Nephron progenitor cell (in vitro differentiated cells): ENCODE data around the gene CXADR.
"Not testable (repeated sequence)": the region's sequence is repeated elsewhere in the genome, so short reads cannot be mapped to it uniquely, and the experiment has no call there.

Experiments used
- DNase-seq: peaks from one replicate; pipeline ENCODE4 v3.0.0; 2021
- H3K27ac Mint-ChIP-seq: 2 replicates; pipeline ENCODE4 v1.8.0; 2021; ENCODE audit warnings: mild to moderate bottlenecking, moderate library complexity, mixed read lengths
- H3K27me3 Mint-ChIP-seq: 2 replicates; pipeline ENCODE4 v1.8.0; 2021; ENCODE audit warnings: mild to moderate bottlenecking, low read depth, mixed read lengths; ENCODE audit not compliant: poor library complexity
- H3K36me3 Mint-ChIP-seq: 2 replicates; pipeline ENCODE4 v1.8.0; 2021; ENCODE audit warnings: low read depth, mixed read lengths
- H3K4me1 Mint-ChIP-seq: 2 replicates; pipeline ENCODE4 v1.8.0; 2021; ENCODE audit warnings: mixed read lengths
- H3K4me3 Mint-ChIP-seq: 2 replicates; pipeline ENCODE4 v1.8.0; 2021; ENCODE audit warnings: mild to moderate bottlenecking, moderate library complexity, mixed read lengths
- H3K9me3 Mint-ChIP-seq: 2 replicates; pipeline ENCODE4 v1.8.0; 2021; ENCODE audit warnings: mild to moderate bottlenecking, moderate library complexity, mixed read lengths
- CTCF ChIP-seq: fragments of 200-600 bp; sonication (generic); IDR thresholded peaks from 2 replicates; pipeline ENCODE4 v1.5.0; 2021; ENCODE audit warnings: antibody characterized with exemption

Gene CXADR

DNA sequence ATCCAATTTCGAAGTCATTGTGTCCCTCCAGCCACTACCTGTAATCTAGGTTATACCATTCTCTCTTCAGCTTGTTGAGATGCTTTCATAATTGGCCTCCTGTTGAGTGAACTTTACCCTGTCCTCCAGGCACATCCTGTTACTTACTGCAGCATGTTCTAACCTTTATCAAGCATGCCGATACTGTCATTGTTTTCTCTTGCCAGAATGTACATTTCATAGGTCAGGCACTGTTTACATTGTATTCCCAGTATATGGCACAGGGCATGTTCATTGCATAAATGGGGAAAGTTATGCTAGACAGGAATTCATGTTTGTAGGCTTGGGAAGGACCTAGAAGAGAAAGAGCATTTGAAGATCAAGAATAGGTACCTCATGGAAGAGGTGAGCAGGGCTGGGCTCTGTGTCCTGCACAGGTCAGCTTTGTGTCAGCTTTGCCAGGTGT lies 10.2 kb downstream of the CXADR start:
- no peaks in the 10 kb centered on the region for H3K9me3 Mint-ChIP-seq
- no peak overlapping the region for H3K27ac Mint-ChIP-seq
- TF ChIP-seq CTCF = no peak
- H3K4me1 Mint-ChIP-seq = peaks cover 29% of the 10 kb centered on the region
- no peaks in the 10 kb centered on the region for H3K27me3 Mint-ChIP-seq
- no peak overlapping the region for H3K4me3 Mint-ChIP-seq
- no peak for DNase-seq
- H3K36me3 Mint-ChIP-seq = peaks cover 39% of the 10 kb centered on the region

- H3K4me3 Mint-ChIP-seq, H3K9me3 Mint-ChIP-seq, H3K27ac Mint-ChIP-seq, H3K27me3 Mint-ChIP-seq, DNase-seq: not testable (repeated sequence)
- H3K36me3 Mint-ChIP-seq = peaks cover 43% of the 10 kb centered on the region
- peaks cover 29% of the 10 kb centered on the region for H3K4me1 Mint-ChIP-seq
These were observed 11.2 kb downstream of the CXADR start for GRCh38 chr21:17523979-17524494.

DNA sequence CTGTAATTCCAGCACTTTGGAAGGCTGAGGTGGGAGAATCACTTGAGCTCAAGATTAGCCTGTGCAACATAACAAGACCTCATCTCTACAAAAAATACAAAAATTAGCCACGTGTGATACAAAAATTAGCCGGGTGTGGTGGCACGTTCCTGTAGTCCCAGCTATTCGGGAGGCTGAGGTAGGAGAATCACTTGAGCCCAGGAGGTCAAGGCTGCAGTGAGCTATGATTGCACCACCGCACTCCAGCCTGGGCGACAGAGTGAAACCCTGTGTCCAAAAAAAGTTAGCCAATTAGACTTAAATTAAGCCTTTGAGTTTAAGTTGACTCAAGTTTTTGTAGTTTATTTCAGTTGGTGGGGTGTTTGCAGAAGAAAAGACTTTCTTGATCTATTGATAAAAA lies 11.8 kb downstream of the CXADR start:
- H3K9me3 Mint-ChIP-seq = peaks cover 3% of the 10 kb centered on the region
- no peaks in the 10 kb centered on the region for H3K27me3 Mint-ChIP-seq
- H3K27ac Mint-ChIP-seq = no peak overlapping the region
- no peak overlapping the region for H3K4me3 Mint-ChIP-seq
- peaks cover 25% of the 10 kb centered on the region for H3K4me1 Mint-ChIP-seq
- no peak for TF ChIP-seq CTCF
- peaks cover 41% of the 10 kb centered on the region for H3K36me3 Mint-ChIP-seq
- DNase-seq = no peak

DNA sequence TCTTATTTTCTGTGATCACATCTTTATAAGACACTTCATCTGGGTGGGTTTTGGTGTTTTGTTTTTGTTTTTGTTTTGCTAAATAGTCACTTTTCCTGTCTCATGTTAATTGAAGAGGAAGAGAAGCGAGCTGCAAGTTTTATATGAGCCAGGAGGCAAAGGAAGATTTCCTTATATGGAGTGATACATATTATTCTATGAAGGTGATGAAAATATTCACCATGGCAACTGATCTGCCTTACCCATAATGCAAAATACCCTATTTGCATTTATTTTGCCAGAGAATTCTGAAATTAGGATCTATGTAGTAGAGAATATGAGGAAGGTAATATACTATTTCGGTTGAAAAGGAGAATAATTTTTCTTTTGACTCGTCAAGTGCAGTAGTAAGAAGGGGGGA lies 13.9 kb downstream of the CXADR start:
- Mint-ChIP-seq H3K27me3 (no peaks in the 10 kb centered on the region), H3K4me3 (no peak overlapping the region), H3K27ac (no peak overlapping the region), H3K9me3 (peaks cover 3% of the 10 kb centered on the region), H3K4me1 (peaks cover 13% of the 10 kb centered on the region), H3K36me3 (peaks cover 38% of the 10 kb centered on the region)
- DNase-seq = no peak
- TF ChIP-seq CTCF = no peak

GRCh38 chr21:17527240-17527639 lies 14.4 kb downstream of the CXADR start:
- H3K27ac Mint-ChIP-seq = no peak overlapping the region
- H3K27me3 Mint-ChIP-seq = no peaks in the 10 kb centered on the region
- H3K9me3 Mint-ChIP-seq = peaks cover 3% of the 10 kb centered on the region
- TF ChIP-seq CTCF = no peak
- no peak overlapping the region for H3K4me3 Mint-ChIP-seq
- DNase-seq = no peak
- H3K4me1 Mint-ChIP-seq = peaks cover 13% of the 10 kb centered on the region
- H3K36me3 Mint-ChIP-seq = peaks cover 40% of the 10 kb centered on the region

- Mint-ChIP-seq H3K36me3 (peaks cover 37% of the 10 kb centered on the region), H3K27me3 (no peaks in the 10 kb centered on the region), H3K27ac (no peak overlapping the region), H3K4me3 (no peak overlapping the region), H3K9me3 (peaks cover 3% of the 10 kb centered on the region), H3K4me1 (peaks cover 8% of the 10 kb centered on the region)
- no peak for TF ChIP-seq CTCF
- no peak for DNase-seq
These were observed 14.9 kb downstream of the CXADR start for GRCh38 chr21:17527711-17528110.
